Panc1 (cell line): Measurements from ENCODE around the gene LSMEM2. TPM values are rescaled to one million over a fixed set of nuclear protein-coding genes. Genes with fewer than 3 reads are reported as not detected.

Source experiments
- ATAC-seq: fragments of 200-7000 bp; cut with Tn5 transposase; 2 replicates; pipeline ENCODE4 v1.9.1; 2020; ENCODE audit warnings: mild to moderate bottlenecking, moderate library complexity
- BruUV-seq: library from RNA; stranded (reverse); fragments of 400-500 nt; replicated peaks from 2 replicates; lab custom pipeline; 2021; lab: Mats Ljungman, UMichigan
- CTCF ChIA-PET: fragments of 300-600 bp; sonication (Branson Sonifier 250); formaldehyde crosslinking; loops from one replicate; lab custom pipeline; 2022; ENCODE audit warnings: antibody characterized with exemption; lab: Charles Lee
- POLR2A ChIA-PET: fragments of 300-600 bp; sonication (Branson Sonifier 250); formaldehyde crosslinking; loops from one replicate; lab custom pipeline; 2022; ENCODE audit warnings: antibody characterized with exemption; lab: Charles Lee
- DNase-seq: peaks from one replicate; pipeline ENCODE4 v3.0.0-alpha.2; 2010; ENCODE audit warnings: low read depth, low spot score
- H3K27ac ChIP-seq: 2 replicates; pipeline ENCODE4 v1.5.1; 2011; ENCODE audit warnings: mild to moderate bottlenecking, low read length, inconsistent platforms
- H3K27me3 ChIP-seq: fragments of 200-500 bp; sonication (Bioruptor generic); 2 replicates; pipeline ENCODE4 v1.6.0; 2014; ENCODE audit warnings: low read length, inconsistent platforms; ENCODE audit not compliant: control insufficient read depth, insufficient read depth
- H3K36me3 ChIP-seq: fragments of 200-500 bp; sonication (Bioruptor generic); 2 replicates; pipeline ENCODE4 v1.5.1; 2014; ENCODE audit warnings: inconsistent platforms, mild to moderate bottlenecking, low read length, moderate library complexity; ENCODE audit not compliant: control insufficient read depth, insufficient read depth
- H3K4me1 ChIP-seq: 2 replicates; pipeline ENCODE4 v1.5.1; 2011; ENCODE audit warnings: inconsistent platforms, mild to moderate bottlenecking, low read length, moderate library complexity; ENCODE audit not compliant: control insufficient read depth, insufficient read depth
- H3K4me3 ChIP-seq, 2 experiments: 2 replicates each; pipeline ENCODE4 v1.5.1; 2011 to 2012; ENCODE audit warnings: low read depth in 2 of 2, low read length in 2 of 2, mild to moderate bottlenecking in 2 of 2, inconsistent platforms in 1 of 2, moderate library complexity in 1 of 2
- H3K9me3 ChIP-seq: fragments of 200-500 bp; sonication (Bioruptor generic); 2 replicates; pipeline ENCODE4 v1.5.1; 2014; ENCODE audit warnings: low read depth, mild to moderate bottlenecking, inconsistent platforms, low read length, moderate library complexity; ENCODE audit not compliant: control insufficient read depth, insufficient read depth
- POLR2AphosphoS5 ChIP-seq: IDR thresholded peaks from 2 replicates; pipeline ENCODE4 v1.6.1; 2012; ENCODE audit warnings: mild to moderate bottlenecking, low read depth, low read length, moderate library complexity
- SIN3A ChIP-seq: IDR thresholded peaks from 2 replicates; pipeline ENCODE4 v1.6.1; 2012; ENCODE audit warnings: low read depth, mild to moderate bottlenecking, low read length, moderate library complexity, borderline replicate concordance; ENCODE audit not compliant: insufficient read depth
- TCF7L2 ChIP-seq: IDR thresholded peaks from 2 replicates; pipeline ENCODE4 v1.6.1; 2011; ENCODE audit warnings: mild to moderate bottlenecking, low read depth, low read length, inconsistent platforms
- in situ Hi-C: cut with HindIII; loops from 2 replicates; pipeline ENCODE4 v1.10.0; 2016; ENCODE audit warnings: low sequenced_read_pairs, low pct_unique_long_range_greater_than_20kb
- intact Hi-C: fragments of 100-400 bp; cut with micrococcal nuclease; formaldehyde crosslinking; loops from one replicate; pipeline ENCODE4 v1.10.0; 2022; ENCODE audit not compliant: unreplicated experiment
- total RNA-seq: library from RNA; stranded (reverse); gene quantifications from one replicate; pipeline ENCODE4 v1.2.1, GENCODE V29; 2021; ENCODE audit not compliant: unreplicated experiment
- TF ChIP-seq, protein P1 (sequence below), 2 experiments: IDR thresholded peaks; 2 replicates each; pipeline ENCODE4 v1.6.1; 2011 to 2012; ENCODE audit warnings: low read depth in 2 of 2, control low read depth in 1 of 2, low read length in 1 of 2, mild to moderate bottlenecking in 1 of 2, moderate library complexity in 1 of 2; ENCODE audit not compliant: insufficient read depth in 1 of 2
- TF ChIP-seq, protein P2 (sequence below): fragments of 450-650 bp; IDR thresholded peaks from 2 replicates; pipeline ENCODE4 v1.5.1; 2017; ENCODE audit warnings: mild to moderate bottlenecking

The LSMEM2 gene
- total RNA-seq, 1 experiment from 2014 or later = not detected

DNA sequence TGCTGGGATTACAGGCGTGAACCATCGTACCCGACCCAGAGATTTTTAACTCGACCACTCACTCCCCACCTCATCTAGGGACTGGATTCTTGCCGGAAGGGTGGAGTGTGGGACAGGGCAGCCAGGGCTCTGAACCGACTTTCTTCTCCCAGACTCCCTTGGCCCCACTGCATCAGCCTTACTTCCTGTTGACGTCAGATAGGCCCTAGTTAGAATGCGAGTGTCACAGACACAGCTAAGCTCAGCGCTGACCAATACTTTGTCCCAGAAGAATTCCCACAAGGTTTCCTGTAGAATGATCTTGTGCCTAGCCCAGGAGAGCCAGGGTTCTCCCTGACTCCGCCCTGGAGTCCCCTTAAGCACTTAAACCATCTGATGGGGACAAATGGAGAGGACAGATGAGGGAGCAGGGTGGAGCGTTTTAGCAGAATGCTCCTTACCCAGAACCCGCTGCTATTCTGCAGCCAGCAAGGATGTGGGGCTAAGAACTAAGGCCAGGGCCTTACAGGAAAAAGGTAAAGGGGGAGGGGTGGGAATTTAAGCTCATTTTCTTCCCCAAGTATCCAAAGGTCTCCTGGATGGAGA is 54.9 kb downstream of the LSMEM2 start:
- POLR2A ChIA-PET = no interaction called here
- Histone ChIP-seq H3K27me3 (no peaks in the 10 kb centered on the region), H3K4me1 (peaks cover 13% of the 10 kb centered on the region; the same call in 1 of the 2 replicates), H3K9me3 (no peaks in the 10 kb centered on the region), H3K27ac (peak overlapping the region; percentile 8; the same call in 1 of the 2 replicates), H3K4me3 (no peak overlapping the region; a peak in 1 of 4 replicates), H3K36me3 (peaks cover 15% of the 10 kb centered on the region)
- intact Hi-C loops (no loop called here), in situ Hi-C loops (no loop called here)
- ATAC-seq (no peak), DNase-seq (no peak)
- CTCF ChIA-PET = no interaction called here
- TF ChIP-seq, protein P1, sequence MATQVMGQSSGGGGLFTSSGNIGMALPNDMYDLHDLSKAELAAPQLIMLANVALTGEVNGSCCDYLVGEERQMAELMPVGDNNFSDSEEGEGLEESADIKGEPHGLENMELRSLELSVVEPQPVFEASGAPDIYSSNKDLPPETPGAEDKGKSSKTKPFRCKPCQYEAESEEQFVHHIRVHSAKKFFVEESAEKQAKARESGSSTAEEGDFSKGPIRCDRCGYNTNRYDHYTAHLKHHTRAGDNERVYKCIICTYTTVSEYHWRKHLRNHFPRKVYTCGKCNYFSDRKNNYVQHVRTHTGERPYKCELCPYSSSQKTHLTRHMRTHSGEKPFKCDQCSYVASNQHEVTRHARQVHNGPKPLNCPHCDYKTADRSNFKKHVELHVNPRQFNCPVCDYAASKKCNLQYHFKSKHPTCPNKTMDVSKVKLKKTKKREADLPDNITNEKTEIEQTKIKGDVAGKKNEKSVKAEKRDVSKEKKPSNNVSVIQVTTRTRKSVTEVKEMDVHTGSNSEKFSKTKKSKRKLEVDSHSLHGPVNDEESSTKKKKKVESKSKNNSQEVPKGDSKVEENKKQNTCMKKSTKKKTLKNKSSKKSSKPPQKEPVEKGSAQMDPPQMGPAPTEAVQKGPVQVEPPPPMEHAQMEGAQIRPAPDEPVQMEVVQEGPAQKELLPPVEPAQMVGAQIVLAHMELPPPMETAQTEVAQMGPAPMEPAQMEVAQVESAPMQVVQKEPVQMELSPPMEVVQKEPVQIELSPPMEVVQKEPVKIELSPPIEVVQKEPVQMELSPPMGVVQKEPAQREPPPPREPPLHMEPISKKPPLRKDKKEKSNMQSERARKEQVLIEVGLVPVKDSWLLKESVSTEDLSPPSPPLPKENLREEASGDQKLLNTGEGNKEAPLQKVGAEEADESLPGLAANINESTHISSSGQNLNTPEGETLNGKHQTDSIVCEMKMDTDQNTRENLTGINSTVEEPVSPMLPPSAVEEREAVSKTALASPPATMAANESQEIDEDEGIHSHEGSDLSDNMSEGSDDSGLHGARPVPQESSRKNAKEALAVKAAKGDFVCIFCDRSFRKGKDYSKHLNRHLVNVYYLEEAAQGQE (IDR thresholded peaks at IDR 0.05; ENCODE audit: insufficient read depth in 1 of 2, low read depth in 2 of 2, low read length in 1 of 2) = no peak
- TF ChIP-seq, protein P2, sequence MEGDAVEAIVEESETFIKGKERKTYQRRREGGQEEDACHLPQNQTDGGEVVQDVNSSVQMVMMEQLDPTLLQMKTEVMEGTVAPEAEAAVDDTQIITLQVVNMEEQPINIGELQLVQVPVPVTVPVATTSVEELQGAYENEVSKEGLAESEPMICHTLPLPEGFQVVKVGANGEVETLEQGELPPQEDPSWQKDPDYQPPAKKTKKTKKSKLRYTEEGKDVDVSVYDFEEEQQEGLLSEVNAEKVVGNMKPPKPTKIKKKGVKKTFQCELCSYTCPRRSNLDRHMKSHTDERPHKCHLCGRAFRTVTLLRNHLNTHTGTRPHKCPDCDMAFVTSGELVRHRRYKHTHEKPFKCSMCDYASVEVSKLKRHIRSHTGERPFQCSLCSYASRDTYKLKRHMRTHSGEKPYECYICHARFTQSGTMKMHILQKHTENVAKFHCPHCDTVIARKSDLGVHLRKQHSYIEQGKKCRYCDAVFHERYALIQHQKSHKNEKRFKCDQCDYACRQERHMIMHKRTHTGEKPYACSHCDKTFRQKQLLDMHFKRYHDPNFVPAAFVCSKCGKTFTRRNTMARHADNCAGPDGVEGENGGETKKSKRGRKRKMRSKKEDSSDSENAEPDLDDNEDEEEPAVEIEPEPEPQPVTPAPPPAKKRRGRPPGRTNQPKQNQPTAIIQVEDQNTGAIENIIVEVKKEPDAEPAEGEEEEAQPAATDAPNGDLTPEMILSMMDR = no peak
- no peak for TF ChIP-seq SIN3A
- TF ChIP-seq TCF7L2 = no peak
- TF ChIP-seq POLR2AphosphoS5 = no peak
- no TSS peak for BruUV-seq

DNA sequence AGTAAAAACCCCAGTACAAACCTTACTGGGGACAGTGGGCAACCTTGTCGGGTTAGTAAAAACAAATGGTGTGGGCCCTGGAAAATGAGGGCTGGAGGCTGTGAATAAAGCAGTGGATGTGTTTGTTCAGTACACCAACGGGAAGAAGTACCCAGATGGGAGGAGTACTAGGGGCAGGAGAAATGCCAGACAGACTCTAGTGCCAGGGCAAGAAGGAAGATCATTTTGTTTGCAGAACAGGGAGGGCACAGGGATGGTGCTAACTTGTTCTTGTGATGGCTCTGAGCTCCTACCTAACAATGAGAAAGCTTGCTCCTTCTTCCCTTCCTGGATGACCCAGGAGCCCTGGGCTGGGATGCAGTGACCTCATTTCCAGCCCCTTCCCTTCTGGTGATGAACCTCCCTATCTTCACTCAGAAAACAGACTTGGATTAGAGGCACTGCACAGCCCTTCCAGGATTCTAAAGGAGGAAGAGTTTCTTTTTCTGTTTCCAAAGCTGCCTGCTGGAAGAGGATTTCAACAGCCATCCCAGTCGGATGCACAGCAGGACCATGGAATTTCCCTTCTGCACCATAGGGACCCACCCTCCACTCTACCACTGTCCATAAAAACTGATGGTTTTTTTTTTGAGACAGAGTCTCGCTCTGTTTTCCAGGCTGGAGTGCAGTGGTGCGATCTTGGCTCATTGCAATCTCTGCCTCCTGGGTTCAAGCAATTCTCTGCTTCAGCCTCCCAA is 55.6 kb downstream of the LSMEM2 start:
- CTCF ChIA-PET = no interaction called here
- POLR2A ChIA-PET = interaction anchor here (0.7 kb wide), 1 partner anchor 206 kb away, joined by 4 read pairs; no protein-coding TSS in a partner anchor
- no peak for TF ChIP-seq POLR2AphosphoS5
- TF ChIP-seq, protein P2 = no peak
- Histone ChIP-seq H3K27ac (no peak overlapping the region), H3K4me3 (peak overlapping the region in 1 of 2 experiments; percentile 24; a peak in 1 of 4 replicates), H3K36me3 (peaks cover 15% of the 10 kb centered on the region), H3K4me1 (peaks cover 13% of the 10 kb centered on the region; the same call in 1 of the 2 replicates), H3K27me3 (no peaks in the 10 kb centered on the region), H3K9me3 (no peaks in the 10 kb centered on the region)
- no peak for DNase-seq
- ATAC-seq = no peak
- intact Hi-C loops = no loop called here
- in situ Hi-C loops = no loop called here
- BruUV-seq = no TSS peak
